ENCODE measurements around the gene IZUMO4.

The IZUMO4 gene

DNA sequence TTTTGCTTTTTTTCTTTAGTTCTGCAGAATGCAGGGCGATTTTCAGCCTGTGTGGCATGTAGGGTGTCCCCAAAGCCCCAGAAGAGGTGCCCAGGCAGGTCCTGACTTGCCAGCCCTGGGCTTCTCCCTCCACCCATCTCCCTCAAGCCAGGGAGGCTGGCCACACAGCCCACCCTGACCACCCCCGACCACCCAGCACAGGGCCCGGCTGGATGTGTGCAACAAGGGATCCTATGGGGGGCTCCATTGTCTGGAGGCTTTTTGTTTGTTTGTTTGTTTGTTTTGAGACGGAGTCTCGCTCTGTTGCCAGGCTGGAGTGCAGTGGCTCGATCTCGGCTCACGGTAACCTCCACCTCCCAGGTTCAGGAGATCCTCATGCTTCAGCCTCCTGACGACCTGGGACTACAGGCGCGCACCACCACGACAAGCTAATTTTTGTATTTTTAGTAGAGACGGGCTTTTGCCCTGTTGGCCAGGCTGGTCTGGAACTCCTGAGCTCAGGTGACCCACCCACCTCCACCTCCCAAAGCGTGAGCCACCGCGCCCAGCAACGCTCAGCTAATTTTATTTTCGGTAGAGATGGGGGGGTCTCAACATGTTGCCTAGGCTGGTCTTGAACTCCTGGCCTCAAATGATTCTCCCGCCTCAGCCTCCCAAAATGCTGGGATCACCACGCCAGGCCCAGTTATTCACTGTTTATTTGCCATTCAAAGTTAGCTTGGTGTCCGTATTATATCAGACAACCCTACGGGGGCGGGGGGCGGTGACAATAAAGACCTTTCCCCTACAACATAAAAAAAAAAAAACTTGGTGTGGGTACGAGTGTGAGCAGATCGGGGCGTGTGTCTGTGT, 37.9 kb upstream of the IZUMO4 start:
- DNase-seq (ENCODE audit: low read depth in 2 of 2): no peak

DNA sequence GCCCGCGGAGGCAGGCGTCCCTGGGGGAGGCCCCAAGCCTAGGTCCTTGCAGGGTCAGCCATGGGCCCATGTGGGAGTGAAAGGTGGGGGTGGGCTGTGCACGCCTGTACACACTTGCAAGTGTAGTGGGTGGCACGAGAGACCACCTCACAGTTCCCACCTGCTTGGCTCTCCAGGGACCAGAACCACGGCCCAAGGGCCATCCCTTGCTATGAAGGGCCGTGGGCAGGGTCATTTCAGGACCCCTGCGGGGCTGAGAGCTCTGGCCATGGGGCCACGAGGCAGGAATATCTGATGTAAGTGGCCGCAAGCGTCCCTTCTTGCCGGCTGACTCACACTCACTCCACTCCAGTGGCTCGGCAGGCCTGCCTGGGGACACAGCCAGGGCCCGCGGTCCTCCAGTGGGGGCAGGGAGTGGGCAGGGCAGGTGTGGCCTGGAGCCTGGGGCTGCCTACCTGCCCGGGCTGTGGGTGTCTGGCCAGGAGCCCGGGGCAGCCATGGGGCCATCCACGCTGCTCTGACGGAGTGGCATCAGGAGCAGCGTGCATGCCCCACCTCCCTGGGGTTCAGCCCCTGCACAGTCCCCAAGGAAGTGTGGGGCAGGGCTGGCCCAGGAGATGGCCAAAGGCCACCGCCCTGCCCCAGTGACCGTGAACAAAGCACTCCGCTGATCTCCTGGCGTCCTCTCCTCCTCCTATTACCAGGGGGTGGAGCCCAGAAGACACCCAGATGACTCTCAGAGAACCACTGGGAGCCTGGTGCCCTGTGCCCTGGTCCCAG, 37.1 kb upstream of the IZUMO4 start:
- no peak for DNase-seq (ENCODE audit: low read depth in 2 of 2)

DNA sequence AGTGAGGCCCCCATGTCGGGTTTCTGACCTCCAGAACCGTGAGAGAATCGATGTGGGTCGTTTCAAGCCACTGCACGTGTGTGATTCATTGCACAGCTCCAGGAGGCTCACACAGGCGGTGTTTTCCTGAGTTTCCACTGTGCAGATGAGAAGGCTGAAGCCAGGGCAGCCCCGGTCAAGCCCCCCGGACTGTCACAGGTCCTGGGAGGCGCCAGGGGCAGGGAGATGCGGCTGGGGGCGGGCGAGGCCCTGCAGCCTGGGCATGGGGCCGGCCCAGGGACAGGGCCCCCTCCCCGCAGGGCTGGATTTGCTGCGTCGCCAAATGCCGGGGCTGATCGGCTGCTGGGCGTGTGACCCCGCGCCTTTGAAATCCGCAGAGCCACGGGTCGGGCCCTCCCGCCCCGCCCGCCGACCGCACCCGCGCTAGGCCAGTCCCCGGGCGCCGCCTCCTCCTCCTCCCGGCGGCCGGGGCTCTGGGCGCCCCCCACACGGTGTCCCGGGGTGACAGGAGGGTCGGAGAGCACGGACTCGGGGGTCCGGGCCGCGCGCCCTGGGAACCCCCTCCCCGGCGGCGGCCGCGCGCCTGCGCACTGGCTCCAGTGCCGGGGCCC, 35.7 kb upstream of the IZUMO4 start:
- DNase-seq (ENCODE audit: low read depth in 2 of 2): no peak

DNA sequence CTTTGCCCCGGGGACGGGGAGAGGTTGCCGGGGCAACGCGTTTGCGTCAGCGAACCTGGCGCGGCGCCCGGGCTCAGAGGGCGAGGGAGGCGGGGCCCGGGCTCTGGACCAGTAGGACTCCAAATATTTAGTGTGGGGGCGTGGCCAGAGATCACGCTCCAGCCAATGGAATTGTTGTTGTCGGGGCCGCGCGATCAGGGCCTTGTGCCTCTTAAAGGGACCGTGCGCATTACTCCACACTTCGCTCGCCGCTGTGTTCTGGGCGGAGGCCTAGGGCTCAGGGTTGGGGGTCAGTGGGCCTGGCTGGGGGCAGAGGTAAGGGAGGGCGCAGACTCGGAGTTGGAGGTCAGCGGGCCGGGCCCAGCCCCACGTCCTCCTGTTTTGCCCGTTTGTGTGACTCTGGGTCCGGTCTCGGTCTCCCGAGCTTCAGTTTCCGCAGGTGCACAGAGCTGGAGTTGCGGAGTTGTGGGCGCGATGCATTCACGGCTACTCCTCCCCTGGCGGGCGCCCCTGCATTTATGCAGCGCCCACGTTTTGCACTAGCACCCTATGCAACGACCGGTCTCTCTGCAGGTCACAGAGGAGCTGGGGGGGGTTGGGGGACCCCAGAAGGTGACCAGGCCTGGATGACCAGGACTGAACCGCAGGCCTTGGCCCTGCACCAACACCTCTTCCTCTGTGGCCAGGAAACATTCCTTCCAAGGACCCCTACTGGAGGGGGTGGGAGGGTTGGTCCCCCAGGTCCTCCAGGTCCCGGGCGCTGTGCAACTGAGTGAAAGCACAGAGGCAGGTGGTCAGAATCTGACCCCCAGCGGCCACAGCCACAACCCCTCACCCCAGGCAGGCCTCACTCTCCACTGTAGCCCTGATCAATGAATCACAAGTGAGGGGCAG, 35.0 kb upstream of the IZUMO4 start:
- DNase-seq (ENCODE audit: low read depth in 2 of 2): peak; percentile 98

DNA sequence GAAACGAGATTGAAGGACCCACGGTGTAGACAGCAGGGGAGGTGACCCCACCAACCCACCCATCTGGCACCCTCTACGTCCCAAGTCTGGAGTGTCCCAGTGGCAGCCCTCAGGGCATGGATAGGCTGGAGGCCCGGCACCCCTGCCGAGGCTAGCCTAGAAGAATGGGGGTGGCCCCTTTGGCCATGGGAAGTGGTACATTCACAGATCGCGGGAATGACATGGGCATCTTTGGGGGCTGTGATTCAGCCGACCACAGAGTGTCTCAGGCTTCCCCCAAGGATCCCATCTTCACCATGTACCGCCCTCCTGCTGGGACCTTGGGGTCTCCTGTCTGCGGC, 34.4 kb upstream of the IZUMO4 start:
- no peak for DNase-seq (ENCODE audit: low read depth in 2 of 2)

DNA sequence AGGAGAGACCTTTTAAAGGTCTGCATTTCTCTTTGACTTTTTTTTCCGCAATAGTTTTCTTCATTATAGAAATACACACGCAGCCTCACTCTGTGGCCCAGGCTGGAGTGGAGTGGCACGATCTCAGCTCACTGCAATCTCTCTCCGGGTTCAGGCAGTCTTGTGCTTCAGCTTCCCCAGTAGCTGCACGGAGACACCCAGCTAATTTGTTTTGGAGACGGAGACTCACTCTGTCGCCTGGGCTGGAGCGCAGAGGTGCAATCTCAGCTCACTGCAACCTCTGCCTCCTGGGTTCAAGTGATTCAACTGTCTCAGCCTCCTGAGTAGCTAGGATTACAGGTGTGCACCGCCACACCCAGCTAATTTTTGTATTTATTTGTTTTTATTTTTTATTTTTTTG, 33.9 kb upstream of the IZUMO4 start:
- DNase-seq (ENCODE audit: low read depth in 2 of 2): no peak

DNA sequence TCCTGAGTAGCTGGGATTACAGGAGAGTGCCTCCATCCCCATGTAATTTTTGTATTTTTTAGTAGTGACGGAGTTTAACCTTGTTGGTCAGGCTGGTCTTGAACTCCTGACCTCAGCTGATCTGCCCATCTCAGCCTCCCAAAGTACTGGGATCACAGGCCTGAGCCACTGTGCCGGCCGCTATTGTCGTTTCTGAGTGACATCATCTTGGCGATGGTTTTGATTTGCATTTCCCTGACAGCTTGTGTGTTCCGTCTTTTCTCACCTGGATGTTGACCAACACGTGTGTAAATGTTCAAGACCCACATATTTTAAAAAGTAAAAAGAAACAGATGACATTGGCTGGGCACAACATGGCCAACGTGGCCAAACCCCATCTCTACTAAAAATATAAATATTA, 32.9 kb upstream of the IZUMO4 start:
- no peak for DNase-seq (ENCODE audit: low read depth in 2 of 2)

DNA sequence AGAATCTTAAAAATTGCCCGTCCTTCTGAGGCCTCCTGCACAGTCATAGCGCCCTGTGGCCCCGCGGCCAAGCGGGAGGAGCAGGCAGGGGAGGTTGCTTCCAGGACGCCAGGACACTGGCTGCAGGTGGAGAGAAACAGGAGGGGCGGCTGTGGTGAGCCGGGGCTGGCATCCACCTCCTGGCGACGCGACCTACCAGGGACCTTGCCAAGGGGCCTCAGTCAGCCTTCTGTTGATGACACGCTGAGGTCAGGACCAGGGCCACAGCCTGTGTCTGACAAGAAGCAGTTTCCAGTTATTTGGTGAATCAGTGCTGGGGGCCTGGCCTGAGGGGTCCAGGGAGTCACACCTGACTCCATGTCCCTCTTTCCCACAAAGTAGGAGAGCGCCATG, 32.3 kb upstream of the IZUMO4 start:
- no peak for DNase-seq (ENCODE audit: low read depth in 2 of 2)

DNA sequence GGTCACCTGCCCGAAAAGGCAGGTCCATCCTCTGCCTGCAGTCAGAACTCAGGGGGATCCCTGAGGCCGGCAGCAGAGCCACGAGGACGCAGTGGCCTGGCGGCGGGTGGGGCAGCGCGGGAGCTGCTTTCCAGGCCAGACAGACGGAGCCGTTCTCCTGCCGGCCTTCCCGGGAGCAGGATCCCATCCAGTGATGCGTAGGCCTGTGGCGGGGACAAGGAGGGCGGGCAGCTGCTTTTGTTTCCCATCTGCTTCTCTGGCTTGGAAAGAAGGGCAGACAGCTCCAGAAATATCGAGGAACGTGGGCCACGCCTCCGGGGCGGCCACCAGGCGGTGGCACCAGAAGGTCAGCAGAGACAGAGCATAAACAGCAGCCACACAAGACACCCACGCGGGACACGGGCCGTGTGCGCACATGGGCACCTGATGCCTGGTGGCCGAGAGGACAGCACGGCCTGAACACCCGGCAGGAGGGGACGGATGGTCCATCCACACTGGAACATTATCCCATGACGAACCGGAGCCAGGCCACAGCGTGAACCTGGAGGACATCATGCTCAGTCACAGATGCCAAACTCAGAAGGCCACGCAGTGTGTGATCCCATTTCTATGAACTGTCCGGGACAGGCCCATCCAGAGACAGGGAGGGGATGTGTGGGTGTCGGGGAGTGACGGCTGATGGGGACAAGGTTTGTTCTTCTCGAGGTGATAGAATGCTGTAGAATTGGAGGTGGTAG, 31.8 kb upstream of the IZUMO4 start:
- DNase-seq (ENCODE audit: low read depth in 2 of 2): no peak

DNA sequence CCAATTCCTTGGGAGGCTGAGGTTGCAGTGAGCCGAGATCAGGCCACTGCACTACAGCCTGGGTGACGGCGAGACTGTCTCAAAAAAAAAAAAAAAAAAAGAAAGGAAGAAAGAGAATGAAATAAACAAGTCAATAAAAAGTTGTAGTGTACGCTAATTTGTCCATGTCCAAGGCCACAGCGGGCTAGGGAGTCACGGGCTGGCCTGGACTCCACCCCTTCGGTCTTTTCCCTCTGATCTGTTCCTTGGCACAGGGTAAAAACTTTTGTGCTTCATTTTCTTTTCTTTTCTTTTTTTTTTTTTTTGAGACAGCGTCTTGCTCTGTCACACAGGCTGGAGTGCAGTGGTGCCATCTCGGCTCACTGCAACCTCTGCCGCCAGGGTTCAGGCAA, 26.3 kb upstream of the IZUMO4 start:
- DNase-seq (ENCODE audit: low read depth in 2 of 2): no peak

DNA sequence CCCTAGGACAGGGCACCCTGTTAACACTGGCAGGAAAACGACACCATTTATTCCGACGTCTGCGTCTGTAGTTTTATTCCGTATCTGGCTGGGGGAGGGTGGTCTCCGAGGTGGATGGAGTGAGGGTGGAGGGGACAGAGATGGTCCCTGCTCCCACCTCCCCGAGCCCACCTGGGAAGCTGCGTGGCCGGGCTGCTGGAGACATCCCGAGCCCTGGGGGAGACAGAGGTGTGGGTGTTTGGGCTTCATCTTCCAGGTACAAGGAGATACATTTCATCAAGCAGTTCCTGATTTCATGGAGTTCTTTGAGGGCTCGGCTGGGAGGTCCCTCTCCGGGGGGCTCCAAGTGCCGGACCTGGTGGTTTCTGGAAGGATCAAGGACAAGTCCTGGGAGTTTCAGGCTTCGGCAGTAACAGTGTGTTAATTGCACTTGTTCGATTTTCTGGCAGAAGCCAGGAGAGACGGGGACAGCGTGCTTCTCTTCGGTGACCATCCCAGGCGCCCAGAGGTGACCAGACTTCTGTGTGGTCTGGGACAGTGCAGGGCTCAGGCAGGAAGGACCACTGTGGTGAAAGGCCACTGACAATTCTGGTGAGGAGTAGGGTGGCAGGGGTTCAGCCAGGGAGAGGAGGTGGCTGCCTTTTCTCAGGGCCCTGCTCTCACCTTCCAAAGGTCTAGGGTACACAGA, 25.6 kb upstream of the IZUMO4 start:
- no peak for DNase-seq (ENCODE audit: low read depth in 2 of 2)

DNA sequence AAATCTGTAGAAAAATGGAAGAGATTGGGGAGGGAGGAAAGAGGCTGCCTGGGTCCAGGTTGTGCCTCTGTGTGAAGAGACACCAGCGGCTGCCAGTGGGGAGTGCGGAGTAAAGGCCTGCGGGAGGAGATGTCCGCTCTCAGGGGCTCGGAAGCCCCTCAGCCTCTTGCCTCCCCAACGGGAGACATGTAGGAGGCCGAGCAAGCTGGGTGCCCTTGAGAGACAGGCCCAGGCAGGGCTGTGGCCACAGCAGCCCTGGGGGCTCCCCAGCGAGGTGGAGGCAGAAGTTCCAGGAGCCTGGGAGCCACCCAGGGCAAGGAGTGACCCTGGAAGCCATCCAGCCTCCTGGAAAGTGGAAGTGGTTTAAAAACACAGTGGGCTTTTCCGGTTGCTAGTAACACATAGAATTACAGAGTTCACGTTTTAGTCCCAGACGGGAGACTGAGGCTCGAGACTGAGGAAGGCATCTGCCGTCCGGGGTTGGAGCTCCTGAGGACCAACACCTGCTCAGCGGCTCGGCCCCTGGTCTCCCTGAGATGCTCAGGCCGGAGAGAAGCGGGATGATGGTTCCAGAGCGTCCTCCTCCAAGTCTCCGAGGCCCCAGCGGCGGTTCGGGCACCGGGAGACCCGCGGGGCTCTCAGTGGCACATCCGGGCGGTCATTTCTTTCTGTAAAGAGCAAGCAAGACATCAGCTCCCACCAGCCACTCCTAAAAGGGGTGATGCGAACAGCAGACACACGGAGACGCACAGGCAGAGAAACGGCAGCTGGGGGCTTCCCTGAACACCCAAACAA, 23.8 kb upstream of the IZUMO4 start:
- DNase-seq (ENCODE audit: low read depth in 2 of 2): no peak

DNA sequence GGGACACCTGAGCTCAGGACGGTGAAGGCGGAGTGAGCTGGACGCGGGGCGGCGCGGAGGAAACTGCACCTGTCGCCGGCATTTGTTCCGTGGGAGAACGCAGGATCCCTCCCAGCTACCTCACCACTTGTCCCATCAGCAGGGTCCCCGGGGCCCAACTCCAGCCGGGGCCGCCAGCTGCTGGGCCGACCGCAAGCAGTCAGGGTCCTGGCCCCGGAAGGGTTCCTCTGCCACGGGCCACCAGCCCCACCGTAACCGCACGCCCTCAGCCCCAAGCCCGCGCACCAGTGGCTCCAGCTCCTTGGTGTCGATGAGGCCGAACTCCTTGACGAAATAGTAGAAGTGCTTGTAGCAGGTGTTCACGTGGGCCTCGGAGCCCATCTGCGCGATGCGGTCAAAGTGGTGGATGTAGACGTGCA, 20.2 kb upstream of the IZUMO4 start:
- no peak for DNase-seq (ENCODE audit: low read depth in 2 of 2)

DNA sequence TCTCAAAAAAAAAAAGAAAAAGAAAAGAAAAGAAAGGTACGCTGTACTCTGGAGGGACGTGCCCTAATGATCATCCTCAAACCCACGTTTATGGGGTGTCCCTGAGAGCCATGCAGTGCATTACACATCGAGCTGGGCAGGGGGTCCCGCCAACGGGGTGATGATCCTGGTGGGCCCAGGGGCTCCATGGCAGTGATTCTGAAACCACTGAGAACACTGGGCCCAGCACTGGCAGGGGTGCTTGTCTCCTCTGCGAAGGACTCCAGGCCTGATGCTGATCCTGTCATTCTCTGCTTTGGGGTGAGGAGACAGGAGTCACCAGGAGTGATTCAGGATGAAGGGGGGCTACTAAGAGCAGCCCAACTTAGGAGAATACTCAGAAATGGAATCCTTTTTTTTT, 19.3 kb upstream of the IZUMO4 start:
- DNase-seq (ENCODE audit: low read depth in 2 of 2): no peak

DNA sequence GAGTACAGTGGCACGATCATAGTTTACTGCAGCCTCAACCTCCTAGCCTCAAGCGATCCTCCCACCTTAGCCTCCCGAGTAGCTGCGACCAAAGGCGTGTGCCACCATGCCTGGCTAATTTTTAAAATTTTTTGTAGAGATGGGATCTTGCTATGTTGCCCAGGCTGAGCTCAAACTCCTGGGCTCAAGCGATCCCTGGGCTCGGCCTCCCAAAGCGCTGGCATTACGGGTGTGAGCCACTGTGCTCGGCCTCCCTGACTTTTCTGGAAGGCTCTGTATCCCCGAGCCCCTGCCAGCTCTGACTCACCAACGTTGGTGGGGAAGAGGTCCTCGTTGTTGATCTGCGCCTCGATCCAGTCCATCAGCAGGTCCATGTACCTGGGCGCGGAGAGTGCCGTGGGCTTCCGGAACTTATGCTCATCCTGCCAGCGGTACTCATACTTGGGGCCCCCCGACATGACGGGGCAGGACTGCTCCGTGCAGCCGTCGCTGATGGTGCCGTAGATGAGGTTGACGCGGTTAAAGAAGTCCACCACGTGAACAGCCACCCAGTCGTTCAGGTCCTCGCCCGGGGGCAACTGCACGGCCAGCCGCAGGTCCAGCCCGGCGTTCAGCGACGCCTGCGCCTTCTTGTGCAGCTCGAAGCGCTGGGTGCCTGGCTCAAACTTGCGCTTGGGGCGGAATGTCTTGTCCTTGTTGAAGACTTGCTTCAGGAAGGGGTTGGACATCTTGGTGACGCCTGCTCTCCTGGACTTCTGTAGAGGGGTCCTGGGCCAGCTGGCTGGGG, 18.7 kb upstream of the IZUMO4 start:
- no peak for DNase-seq (ENCODE audit: low read depth in 2 of 2)

DNA sequence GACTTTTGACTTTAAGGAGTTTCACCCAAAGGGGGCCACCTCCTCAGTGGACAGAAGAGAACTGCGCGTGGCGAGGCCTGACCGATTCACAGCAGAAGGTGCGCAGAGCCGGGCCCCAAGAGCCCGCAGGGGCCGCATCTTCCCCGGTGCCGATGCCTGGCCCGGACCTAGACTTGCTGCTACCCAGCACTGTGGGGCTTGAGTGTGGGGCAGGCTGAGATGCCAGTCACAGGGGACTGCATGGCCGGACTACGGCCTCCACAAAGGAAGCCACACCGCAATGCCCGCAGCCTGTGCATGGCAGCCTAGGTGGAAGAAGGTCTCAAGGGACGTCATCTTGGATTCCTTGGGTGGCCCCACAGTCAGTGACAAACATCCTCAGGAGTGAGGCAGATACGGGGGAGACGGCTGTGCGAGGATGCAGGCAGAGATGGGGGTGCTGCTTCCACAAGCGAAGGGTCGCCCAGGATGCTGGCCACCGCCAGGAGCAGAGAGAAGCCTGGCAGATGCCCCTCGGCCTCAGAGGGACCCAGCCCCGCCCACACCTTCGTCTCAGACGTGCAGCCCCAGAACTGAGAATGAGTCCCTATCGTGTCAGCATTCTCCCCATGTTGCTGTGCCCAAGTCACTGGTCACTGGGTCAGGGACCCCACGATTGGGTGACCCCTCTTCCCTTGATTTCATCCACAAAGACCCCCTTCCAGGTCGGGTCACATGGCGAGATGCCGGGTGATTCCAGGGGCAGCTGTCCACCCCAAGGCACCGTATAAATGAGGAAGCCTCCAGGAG, 17.4 kb upstream of the IZUMO4 start:
- no peak for DNase-seq (ENCODE audit: low read depth in 2 of 2)

DNA sequence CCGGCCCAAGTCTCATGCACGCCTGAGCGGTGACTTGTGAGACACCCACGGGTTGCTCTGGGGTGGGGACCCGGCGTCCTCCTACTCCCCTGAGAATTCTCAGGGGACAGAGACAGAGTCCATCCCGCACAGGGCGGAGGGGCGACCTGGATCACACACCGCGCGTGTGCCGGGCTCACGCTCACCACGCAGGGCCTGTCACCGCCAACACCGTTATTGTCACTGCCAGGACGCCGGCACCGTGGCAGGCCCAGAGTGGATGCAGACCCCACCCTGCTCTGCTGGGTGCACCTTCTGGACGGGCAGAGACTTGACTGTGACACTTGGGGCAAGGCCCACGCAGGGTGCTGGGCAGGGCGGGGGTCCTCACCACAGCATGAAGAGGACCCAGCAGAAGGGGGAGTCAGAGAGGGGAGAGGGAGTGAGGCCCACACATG, 16.8 kb upstream of the IZUMO4 start:
- DNase-seq (ENCODE audit: low read depth in 2 of 2): no peak

DNA sequence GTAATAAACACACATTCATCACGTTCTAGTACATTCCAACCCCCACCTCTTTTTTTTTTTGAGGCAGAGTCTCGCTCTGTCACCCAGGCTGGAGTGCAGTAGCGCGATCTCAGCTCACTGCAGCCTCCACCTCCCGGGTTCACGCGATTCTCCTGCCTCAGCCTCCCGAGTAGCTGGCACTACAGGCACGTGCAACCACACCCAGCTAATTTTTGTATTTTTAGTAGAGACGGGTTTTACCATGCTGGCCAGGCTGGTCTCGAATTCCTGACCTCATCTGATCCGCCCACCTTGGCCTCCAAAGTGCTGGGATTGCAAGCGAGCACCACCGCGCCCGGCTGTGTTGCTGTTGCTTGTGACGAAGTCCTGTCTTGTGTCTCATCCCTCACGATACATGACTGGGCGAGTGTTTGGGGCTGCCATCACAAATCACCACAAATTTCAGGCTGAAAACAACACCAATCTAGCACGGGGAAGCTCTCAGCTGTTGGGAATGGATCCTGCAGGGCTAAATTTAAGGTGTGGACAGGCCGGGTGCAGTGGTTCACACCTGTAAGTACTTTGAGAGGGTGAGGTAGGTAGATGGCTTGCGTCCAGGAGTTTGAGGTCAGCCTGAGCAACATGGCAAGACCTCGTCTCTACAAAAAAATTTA, 16.3 kb upstream of the IZUMO4 start:
- DNase-seq (ENCODE audit: low read depth in 2 of 2): no peak
